WTC11 (cell line): ENCODE data around the gene TLE4. TPM values are rescaled to one million over a fixed set of nuclear protein-coding genes. Genes with fewer than 3 reads are reported as not detected.

Source experiments
- ATAC-seq: fragments of 200-7000 bp; cut with Tn5 transposase; 2 replicates; pipeline ENCODE4 v1.10.0; 2021; ENCODE audit warnings: mild to moderate bottlenecking, moderate library complexity
- CTCF ChIA-PET: fragments of 300-600 bp; sonication (Branson Sonifier 250); formaldehyde crosslinking; loops from one replicate; lab custom pipeline; 2021; ENCODE audit warnings: antibody characterized with exemption; lab: Charles Lee
- POLR2A ChIA-PET: fragments of 350-600 bp; sonication (Branson Sonifier 250); formaldehyde crosslinking; loops from one replicate; lab custom pipeline; 2021; ENCODE audit warnings: antibody characterized with exemption; lab: Charles Lee
- DNase-seq: peaks from one replicate; pipeline ENCODE4 v3.0.0; 2021; ENCODE audit warnings: low spot score
- H3K27ac Mint-ChIP-seq: 2 replicates; pipeline ENCODE4 v1.8.0; 2021; ENCODE audit warnings: mixed read lengths
- H3K27me3 Mint-ChIP-seq: 2 replicates; pipeline ENCODE4 v1.8.0; 2021; ENCODE audit warnings: low read depth, mild to moderate bottlenecking, moderate library complexity, mixed read lengths
- H3K36me3 Mint-ChIP-seq: 2 replicates; pipeline ENCODE4 v1.8.0; 2021; ENCODE audit warnings: mixed read lengths
- H3K4me1 Mint-ChIP-seq: 2 replicates; pipeline ENCODE4 v1.8.0; 2022; ENCODE audit warnings: mixed read lengths
- H3K4me3 Mint-ChIP-seq: 2 replicates; pipeline ENCODE4 v1.8.0; 2021; ENCODE audit warnings: mild to moderate bottlenecking, moderate library complexity, mixed read lengths
- H3K9me3 Mint-ChIP-seq: 2 replicates; pipeline ENCODE4 v1.8.0; 2021; ENCODE audit warnings: mixed read lengths
- AR ChIP-seq: fragments of 250-450 bp; sonication (Bioruptor Pico); IDR thresholded peaks from 2 replicates; pipeline ENCODE4 v1.9.0; 2021; ENCODE audit warnings: mild to moderate bottlenecking
- CREM ChIP-seq: sonication (generic); formaldehyde crosslinking; IDR thresholded peaks from 2 replicates; pipeline ENCODE4 v1.8.1; 2022; ENCODE audit warnings: mild to moderate bottlenecking, missing genetic modification reagents, moderate library complexity
- E2F5 ChIP-seq: sonication (generic); formaldehyde crosslinking; IDR thresholded peaks from 2 replicates; pipeline ENCODE4 v1.8.1; 2022; ENCODE audit warnings: mild to moderate bottlenecking, moderate library complexity, missing genetic modification reagents
- ETV6 ChIP-seq: sonication (generic); formaldehyde crosslinking; IDR thresholded peaks from 2 replicates; pipeline ENCODE4 v1.8.1; 2022; ENCODE audit warnings: mild to moderate bottlenecking, missing genetic modification reagents
- GABPB1 ChIP-seq: sonication (generic); formaldehyde crosslinking; IDR thresholded peaks from 2 replicates; pipeline ENCODE4 v1.8.1; 2023; ENCODE audit warnings: mild to moderate bottlenecking, missing genetic modification reagents
- IRF2 ChIP-seq: sonication (generic); formaldehyde crosslinking; IDR thresholded peaks from 2 replicates; pipeline ENCODE4 v1.8.0; 2022; ENCODE audit warnings: low read depth, missing genetic modification reagents, borderline replicate concordance
- NR3C1 ChIP-seq: sonication (generic); formaldehyde crosslinking; conservative IDR thresholded peaks from 2 replicates; pipeline ENCODE4 v1.8.1; 2023; ENCODE audit warnings: low read depth, mild to moderate bottlenecking, missing genetic modification reagents
- PRRX2 ChIP-seq: fragments of 250-450 bp; sonication (Bioruptor Pico); IDR thresholded peaks from 2 replicates; pipeline ENCODE4 v1.8.0; 2021; ENCODE audit warnings: mild to moderate bottlenecking
- RORB ChIP-seq: fragments of 250-450 bp; sonication (Bioruptor Pico); IDR thresholded peaks from 2 replicates; pipeline ENCODE4 v1.9.0; 2021; ENCODE audit warnings: mild to moderate bottlenecking
- SOX15 ChIP-seq: fragments of 250-450 bp; sonication (Bioruptor Pico); IDR thresholded peaks from 2 replicates; pipeline ENCODE4 v1.9.0; 2021; ENCODE audit warnings: mild to moderate bottlenecking
- TEAD1 ChIP-seq: sonication (generic); formaldehyde crosslinking; IDR thresholded peaks from 2 replicates; pipeline ENCODE4 v1.8.0; 2022; ENCODE audit warnings: mild to moderate bottlenecking, missing genetic modification reagents
- TEAD4 ChIP-seq: sonication (generic); formaldehyde crosslinking; IDR thresholded peaks from 2 replicates; pipeline ENCODE4 v1.8.0; 2022; ENCODE audit warnings: mild to moderate bottlenecking, missing genetic modification reagents
- ZBTB21 ChIP-seq: sonication (generic); formaldehyde crosslinking; IDR thresholded peaks from 2 replicates; pipeline ENCODE4 v1.8.1; 2023; ENCODE audit warnings: mild to moderate bottlenecking, missing genetic modification reagents, borderline replicate concordance
- ZNF121 ChIP-seq: sonication (generic); formaldehyde crosslinking; IDR thresholded peaks from 2 replicates; pipeline ENCODE4 v1.8.0; 2023; ENCODE audit warnings: missing genetic modification reagents
- ZNF138 ChIP-seq: sonication (generic); formaldehyde crosslinking; conservative IDR thresholded peaks from 2 replicates; pipeline ENCODE4 v1.8.1; 2022; ENCODE audit warnings: mild to moderate bottlenecking, moderate library complexity, missing genetic modification reagents
- ZNF317 ChIP-seq: sonication (generic); formaldehyde crosslinking; IDR thresholded peaks from 2 replicates; pipeline ENCODE4 v1.8.1; 2023; ENCODE audit warnings: low read depth, mild to moderate bottlenecking, moderate library complexity, missing genetic modification reagents, borderline replicate concordance
- ZNF532 ChIP-seq: fragments of 250-450 bp; sonication (Bioruptor Pico); IDR thresholded peaks from 2 replicates; pipeline ENCODE4 v1.9.0; 2021; ENCODE audit warnings: mild to moderate bottlenecking, borderline replicate concordance
- total RNA-seq: library from RNA; stranded (reverse); gene quantifications from 3 replicates; pipeline ENCODE4 v1.2.3, GENCODE V29; 2021
- TF ChIP-seq, protein P1 (sequence below): sonication (generic); formaldehyde crosslinking; IDR thresholded peaks from 2 replicates; pipeline ENCODE4 v1.8.0; 2022; ENCODE audit warnings: mild to moderate bottlenecking, missing genetic modification reagents
- TF ChIP-seq, protein P2 (sequence below): fragments of 200-600 bp; IDR thresholded peaks from 2 replicates; pipeline ENCODE4 v1.8.0; 2022; ENCODE audit warnings: antibody characterized with exemption

TLE4 gene
- total RNA-seq, 1 experiment from 2014 or later, result 48.1 TPM

- CTCF ChIA-PET, result no interaction called here
These were observed 116.6 kb downstream of the TLE4 start for GRCh38 chr9:79688363-79688762.

DNA sequence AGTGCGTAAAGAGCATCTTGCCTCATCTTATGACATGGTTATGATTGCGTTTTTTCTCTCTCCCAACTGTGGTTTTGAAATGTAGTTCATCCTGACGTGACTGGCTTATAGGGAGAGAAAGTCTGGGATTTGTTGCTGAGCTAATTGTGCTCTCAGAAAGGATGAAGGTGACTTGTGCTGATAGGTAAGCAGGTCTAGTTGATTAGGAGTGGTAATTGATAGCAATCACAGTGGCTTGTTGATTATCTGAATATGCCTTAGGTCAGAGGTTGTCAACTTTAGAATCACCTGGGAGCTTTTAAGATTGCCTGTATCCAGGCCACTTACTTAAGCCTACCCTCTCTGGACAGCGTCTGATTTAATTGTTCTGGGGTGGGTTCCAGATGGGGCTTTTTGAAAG, 117.8 kb downstream of the TLE4 start:
- ChIA-PET CTCF (no interaction called here), POLR2A (no interaction called here)
- no peak overlapping the region for H3K4me3 Mint-ChIP-seq
- H3K27ac Mint-ChIP-seq, result no peak overlapping the region
- DNase-seq, result no peak
- no peaks in the 10 kb centered on the region for H3K9me3 Mint-ChIP-seq
- peaks cover 46% of the 10 kb centered on the region for H3K4me1 Mint-ChIP-seq
- H3K27me3 Mint-ChIP-seq, result no peaks in the 10 kb centered on the region
- TF ChIP-seq, protein P1, sequence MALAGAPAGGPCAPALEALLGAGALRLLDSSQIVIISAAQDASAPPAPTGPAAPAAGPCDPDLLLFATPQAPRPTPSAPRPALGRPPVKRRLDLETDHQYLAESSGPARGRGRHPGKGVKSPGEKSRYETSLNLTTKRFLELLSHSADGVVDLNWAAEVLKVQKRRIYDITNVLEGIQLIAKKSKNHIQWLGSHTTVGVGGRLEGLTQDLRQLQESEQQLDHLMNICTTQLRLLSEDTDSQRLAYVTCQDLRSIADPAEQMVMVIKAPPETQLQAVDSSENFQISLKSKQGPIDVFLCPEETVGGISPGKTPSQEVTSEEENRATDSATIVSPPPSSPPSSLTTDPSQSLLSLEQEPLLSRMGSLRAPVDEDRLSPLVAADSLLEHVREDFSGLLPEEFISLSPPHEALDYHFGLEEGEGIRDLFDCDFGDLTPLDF (CRISPR knock-in tag), result no peak
- TF ChIP-seq ZNF532 (CRISPR knock-in tag) (no peak), TEAD4 (CRISPR knock-in tag) (no peak), PRRX2 (CRISPR knock-in tag) (no peak)
- no peak for ATAC-seq
- peaks cover 6% of the 10 kb centered on the region; the same call in 1 of the 2 replicates for H3K36me3 Mint-ChIP-seq

More at GRCh38 chr9:79688363-79688762, 116.6 kb downstream of the TLE4 start:
- no peaks in the 10 kb centered on the region for H3K27me3 Mint-ChIP-seq
- no peak overlapping the region for H3K27ac Mint-ChIP-seq
- no peak for DNase-seq
- H3K36me3 Mint-ChIP-seq, result peaks cover 6% of the 10 kb centered on the region; the same call in 1 of the 2 replicates
- POLR2A ChIA-PET, result no interaction called here
- no peak for ATAC-seq
- H3K4me3 Mint-ChIP-seq, result no peak overlapping the region
- peaks cover 36% of the 10 kb centered on the region for H3K4me1 Mint-ChIP-seq
- TF ChIP-seq ETV6 (CRISPR knock-in tag), result no peak
- no peak for TF ChIP-seq CREM (CRISPR knock-in tag)
- no peak for TF ChIP-seq NR3C1 (CRISPR knock-in tag)
- no peak for TF ChIP-seq PRRX2 (CRISPR knock-in tag)
- TF ChIP-seq ZNF138, result no peak
- no peak for TF ChIP-seq IRF2
- TF ChIP-seq ZBTB21 (CRISPR knock-in tag), result no peak
- H3K9me3 Mint-ChIP-seq, result no peaks in the 10 kb centered on the region

GRCh38 chr9:79691496-79691895, 119.7 kb downstream of the TLE4 start:
- 0 out of 2 replicates have a peak overlapping the region, but pooled peaks have one; percentile 13 for H3K27ac Mint-ChIP-seq
- peaks cover 61% of the 10 kb centered on the region for H3K4me1 Mint-ChIP-seq
- no peaks in the 10 kb centered on the region for H3K27me3 Mint-ChIP-seq
- peaks cover 3% of the 10 kb centered on the region; the same call in 1 of the 2 replicates for H3K36me3 Mint-ChIP-seq
- no peak overlapping the region for H3K4me3 Mint-ChIP-seq
- ChIA-PET POLR2A (no interaction called here), CTCF (interaction anchor here (0.6 kb wide), 1 partner anchor 939 kb away, joined by 3 read pairs; no protein-coding TSS in a partner anchor)
- no peak for DNase-seq
- no peak for ATAC-seq
- H3K9me3 Mint-ChIP-seq, result no peaks in the 10 kb centered on the region
- TF ChIP-seq, protein P1 (CRISPR knock-in tag), result no peak
- TF ChIP-seq RORB (no peak), SOX15 (no peak), AR (CRISPR knock-in tag) (no peak), ZBTB21 (CRISPR knock-in tag) (no peak), ZNF121 (CRISPR knock-in tag) (no peak), TEAD1 (CRISPR knock-in tag) (no peak), ZNF317 (no peak), TEAD4 (CRISPR knock-in tag) (no peak), GABPB1 (no peak), ZNF138 (no peak), E2F5 (CRISPR knock-in tag) (no peak)
- TF ChIP-seq, protein P2, sequence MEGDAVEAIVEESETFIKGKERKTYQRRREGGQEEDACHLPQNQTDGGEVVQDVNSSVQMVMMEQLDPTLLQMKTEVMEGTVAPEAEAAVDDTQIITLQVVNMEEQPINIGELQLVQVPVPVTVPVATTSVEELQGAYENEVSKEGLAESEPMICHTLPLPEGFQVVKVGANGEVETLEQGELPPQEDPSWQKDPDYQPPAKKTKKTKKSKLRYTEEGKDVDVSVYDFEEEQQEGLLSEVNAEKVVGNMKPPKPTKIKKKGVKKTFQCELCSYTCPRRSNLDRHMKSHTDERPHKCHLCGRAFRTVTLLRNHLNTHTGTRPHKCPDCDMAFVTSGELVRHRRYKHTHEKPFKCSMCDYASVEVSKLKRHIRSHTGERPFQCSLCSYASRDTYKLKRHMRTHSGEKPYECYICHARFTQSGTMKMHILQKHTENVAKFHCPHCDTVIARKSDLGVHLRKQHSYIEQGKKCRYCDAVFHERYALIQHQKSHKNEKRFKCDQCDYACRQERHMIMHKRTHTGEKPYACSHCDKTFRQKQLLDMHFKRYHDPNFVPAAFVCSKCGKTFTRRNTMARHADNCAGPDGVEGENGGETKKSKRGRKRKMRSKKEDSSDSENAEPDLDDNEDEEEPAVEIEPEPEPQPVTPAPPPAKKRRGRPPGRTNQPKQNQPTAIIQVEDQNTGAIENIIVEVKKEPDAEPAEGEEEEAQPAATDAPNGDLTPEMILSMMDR, result no peak
